ENCODE measurements around the gene ZNF618. TPM values are rescaled to one million over a fixed set of nuclear protein-coding genes. Genes with fewer than 3 reads are reported as not detected.
A peak's percentile ranks its signal among the peaks of the same experiment; 100 is the strongest.

The ZNF618 gene
- total RNA-seq, 1 donor = 13.6 TPM

- peak; percentile 56 for DNase-seq (ENCODE audit: low read depth)
- no peak overlapping the region for H3K4me3 ChIP-seq (ENCODE audit: low read depth, low read length)
- TF ChIP-seq, protein P1, sequence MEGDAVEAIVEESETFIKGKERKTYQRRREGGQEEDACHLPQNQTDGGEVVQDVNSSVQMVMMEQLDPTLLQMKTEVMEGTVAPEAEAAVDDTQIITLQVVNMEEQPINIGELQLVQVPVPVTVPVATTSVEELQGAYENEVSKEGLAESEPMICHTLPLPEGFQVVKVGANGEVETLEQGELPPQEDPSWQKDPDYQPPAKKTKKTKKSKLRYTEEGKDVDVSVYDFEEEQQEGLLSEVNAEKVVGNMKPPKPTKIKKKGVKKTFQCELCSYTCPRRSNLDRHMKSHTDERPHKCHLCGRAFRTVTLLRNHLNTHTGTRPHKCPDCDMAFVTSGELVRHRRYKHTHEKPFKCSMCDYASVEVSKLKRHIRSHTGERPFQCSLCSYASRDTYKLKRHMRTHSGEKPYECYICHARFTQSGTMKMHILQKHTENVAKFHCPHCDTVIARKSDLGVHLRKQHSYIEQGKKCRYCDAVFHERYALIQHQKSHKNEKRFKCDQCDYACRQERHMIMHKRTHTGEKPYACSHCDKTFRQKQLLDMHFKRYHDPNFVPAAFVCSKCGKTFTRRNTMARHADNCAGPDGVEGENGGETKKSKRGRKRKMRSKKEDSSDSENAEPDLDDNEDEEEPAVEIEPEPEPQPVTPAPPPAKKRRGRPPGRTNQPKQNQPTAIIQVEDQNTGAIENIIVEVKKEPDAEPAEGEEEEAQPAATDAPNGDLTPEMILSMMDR (IDR thresholded peaks at IDR 0.05; ENCODE audit: insufficient read depth, low read length) = no peak
Measured at GRCh38 chr9:113903514-113904077, 27.5 kb downstream of the ZNF618 start.

- H3K4me3 ChIP-seq (ENCODE audit: low read depth, low read length) = no peak overlapping the region
- TF ChIP-seq, protein P1 (IDR thresholded peaks at IDR 0.05; ENCODE audit: insufficient read depth, low read length) = no peak
- peak; percentile 44 for DNase-seq (ENCODE audit: low read depth)
Measured at GRCh38 chr9:113906411-113907110, 30.5 kb downstream of the ZNF618 start.

DNA sequence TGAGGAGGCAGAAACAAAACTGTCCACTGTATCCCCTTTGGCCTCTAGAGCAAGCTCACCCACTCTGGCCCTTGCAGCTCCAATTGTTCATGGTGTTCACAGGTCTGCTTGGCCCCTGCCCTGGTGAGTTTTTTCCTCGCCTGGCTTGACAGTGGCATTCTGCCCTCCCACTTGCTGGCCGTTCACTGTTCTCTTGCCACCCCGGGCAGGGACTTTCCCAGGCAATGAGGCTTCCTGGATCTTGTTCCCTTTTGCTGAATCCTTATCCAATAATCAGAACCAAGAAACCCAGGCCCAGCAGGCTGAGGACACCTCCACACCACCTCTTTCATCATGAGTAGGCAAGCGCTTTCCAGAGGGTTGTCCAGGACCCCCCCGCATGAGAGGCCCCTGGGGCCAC, 31.2 kb downstream of the ZNF618 start:
- TF ChIP-seq, protein P1 (IDR thresholded peaks at IDR 0.05; ENCODE audit: insufficient read depth, low read length) = no peak
- no peak for DNase-seq (ENCODE audit: low read depth)

GRCh38 chr9:113909421-113909820, 33.3 kb downstream of the ZNF618 start:
- DNase-seq (ENCODE audit: low read depth) = no peak
- TF ChIP-seq, protein P1 (IDR thresholded peaks at IDR 0.05; ENCODE audit: insufficient read depth, low read length) = no peak
- H3K4me3 ChIP-seq (ENCODE audit: low read depth, low read length) = no peak overlapping the region

More for the DNA sequence above, 31.2 kb downstream of the ZNF618 start:
- no peak overlapping the region for H3K4me3 ChIP-seq (ENCODE audit: low read depth, low read length)

DNA sequence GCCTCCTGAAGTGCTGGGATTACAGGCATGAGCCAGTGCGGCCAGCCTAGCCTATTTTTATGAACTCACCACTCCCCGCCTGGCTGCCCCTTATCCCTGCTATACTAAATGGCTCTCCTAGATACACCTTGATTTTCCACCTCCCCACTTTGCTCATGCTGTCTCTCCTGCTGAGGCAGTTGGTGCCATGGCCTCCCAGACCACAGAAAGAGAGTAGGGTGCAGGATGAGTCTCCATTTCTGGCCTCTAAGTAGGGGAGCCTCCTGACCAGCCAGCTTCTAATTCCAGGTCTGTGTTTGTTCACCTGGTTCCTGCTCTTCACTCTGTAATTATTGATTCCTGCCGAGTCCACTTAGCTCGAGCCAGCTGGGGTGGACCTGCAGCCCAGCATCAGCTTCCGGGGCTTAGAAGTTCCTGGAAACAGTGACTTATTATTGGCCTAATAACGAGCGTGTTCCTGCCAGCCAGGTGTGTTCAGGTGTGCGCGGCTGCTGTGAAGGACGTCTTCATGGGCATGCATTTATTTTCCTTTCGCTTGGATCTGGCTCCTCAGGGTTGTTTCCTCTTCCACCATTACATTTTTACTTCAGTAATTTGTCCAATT, 34.0 kb downstream of the ZNF618 start:
- DNase-seq (ENCODE audit: low read depth) = no peak
- TF ChIP-seq, protein P1 (IDR thresholded peaks at IDR 0.05; ENCODE audit: insufficient read depth, low read length) = no peak
- H3K4me3 ChIP-seq (ENCODE audit: low read depth, low read length) = no peak overlapping the region

GRCh38 chr9:113911850-113912557, 35.9 kb downstream of the ZNF618 start:
- TF ChIP-seq, protein P1 (IDR thresholded peaks at IDR 0.05; ENCODE audit: insufficient read depth, low read length) = no peak
- no peak for DNase-seq (ENCODE audit: low read depth)
- H3K4me3 ChIP-seq (ENCODE audit: low read depth, low read length) = no peak overlapping the region

Measured in fibroblast of the aortic adventitia (primary cell).